ENCODE measurements around the gene ARFRP1. TPM values are rescaled to one million over a fixed set of nuclear protein-coding genes. Genes with fewer than 3 reads are reported as not detected.

ARFRP1 gene
- total RNA-seq, 1 donor from 2014 or later, result 39.8 TPM

GRCh38 chr20:63689046-63690002, 18.5 kb downstream of the ARFRP1 start:
- Mint-ChIP-seq H3K36me3 (ENCODE audit: low read depth) (peaks cover 5% of the 10 kb centered on the region), H3K27me3 (ENCODE audit: low read depth) (no peaks in the 10 kb centered on the region), H3K4me3 (ENCODE audit: unreplicated experiment) (no peak overlapping the region), H3K27ac (ENCODE audit: unreplicated experiment) (no peak overlapping the region), H3K9me3 (ENCODE audit: low read depth) (no peaks in the 10 kb centered on the region), H3K4me1 (ENCODE audit: low read depth) (peaks cover 12% of the 10 kb centered on the region)
- no peak for TF ChIP-seq CTCF (IDR thresholded peaks at IDR 0.05)
- DNase-seq (ENCODE audit: low spot score), result no peak

- Mint-ChIP-seq H3K4me1 (ENCODE audit: low read depth) (peaks cover 17% of the 10 kb centered on the region), H3K36me3 (ENCODE audit: low read depth) (peaks cover 3% of the 10 kb centered on the region), H3K27ac (ENCODE audit: unreplicated experiment) (no peak overlapping the region), H3K27me3 (ENCODE audit: low read depth) (no peaks in the 10 kb centered on the region), H3K9me3 (ENCODE audit: low read depth) (no peaks in the 10 kb centered on the region), H3K4me3 (ENCODE audit: unreplicated experiment) (no peak overlapping the region)
- TF ChIP-seq CTCF (IDR thresholded peaks at IDR 0.05), result no peak
- DNase-seq (ENCODE audit: low spot score), result no peak
Measured at GRCh38 chr20:63688228-63689045, 19.3 kb downstream of the ARFRP1 start.

- no peak for DNase-seq (ENCODE audit: low spot score)
- Mint-ChIP-seq H3K4me1 (ENCODE audit: low read depth) (peaks cover 21% of the 10 kb centered on the region), H3K27ac (ENCODE audit: unreplicated experiment) (no peak overlapping the region), H3K4me3 (ENCODE audit: unreplicated experiment) (no peak overlapping the region), H3K9me3 (ENCODE audit: low read depth) (no peaks in the 10 kb centered on the region), H3K27me3 (ENCODE audit: low read depth) (no peaks in the 10 kb centered on the region), H3K36me3 (ENCODE audit: low read depth) (peaks cover 3% of the 10 kb centered on the region)
- TF ChIP-seq CTCF (IDR thresholded peaks at IDR 0.05), result no peak
Measured at GRCh38 chr20:63687419-63688178, 20.2 kb downstream of the ARFRP1 start.

GRCh38 chr20:63686492-63687321, 21.1 kb downstream of the ARFRP1 start:
- peak overlapping the region; percentile 2 for H3K4me3 Mint-ChIP-seq (ENCODE audit: unreplicated experiment)
- H3K4me1 Mint-ChIP-seq (ENCODE audit: low read depth), result peaks cover 24% of the 10 kb centered on the region
- peaks cover 3% of the 10 kb centered on the region for H3K36me3 Mint-ChIP-seq (ENCODE audit: low read depth)
- no peaks in the 10 kb centered on the region for H3K9me3 Mint-ChIP-seq (ENCODE audit: low read depth)
- DNase-seq (ENCODE audit: low spot score), result no peak
- H3K27ac Mint-ChIP-seq (ENCODE audit: unreplicated experiment), result peak overlapping the region; percentile 69
- TF ChIP-seq CTCF (IDR thresholded peaks at IDR 0.05), result no peak
- H3K27me3 Mint-ChIP-seq (ENCODE audit: low read depth), result no peaks in the 10 kb centered on the region

Data from chondrocyte (in vitro differentiated cells).